ENCODE measurements around the gene DEDD. TPM values are rescaled to one million over a fixed set of nuclear protein-coding genes. Genes with fewer than 3 reads are reported as not detected.

DEDD gene
- total and polyA plus RNA-seq, 2 of the 13 experiments (the other 11 are each of a cell fraction or from before 2014, with no cell fraction given) = 12.6 to 27.8 TPM

- 0 out of 2 replicates have a peak, but pooled peaks have one; percentile 50 for TF ChIP-seq BCL3 (CRISPR knock-in tag; IDR thresholded peaks at IDR 0.05)
- TF ChIP-seq ZNF382 (CRISPR knock-in tag; IDR thresholded peaks at IDR 0.05; ENCODE audit: borderline replicate concordance) = no peak
- TF ChIP-seq FOSL1 (CRISPR knock-in tag; IDR thresholded peaks at IDR 0.05; ENCODE audit: borderline replicate concordance) = no peak
- TF ChIP-seq ZNF138 (CRISPR knock-in tag; IDR thresholded peaks at IDR 0.05; ENCODE audit: low read depth) = no peak
- TF ChIP-seq FOXK2 (IDR thresholded peaks at IDR 0.05) = no peak
- TF ChIP-seq NR2F2 (IDR thresholded peaks at IDR 0.05; ENCODE audit: borderline replicate concordance, low read depth) = 0 out of 2 replicates have a peak, but pooled peaks have one; percentile 31
- TF ChIP-seq ZFP90 (CRISPR knock-in tag; IDR thresholded peaks at IDR 0.05; ENCODE audit: borderline replicate concordance) = no peak
- TF ChIP-seq ZNF441 (CRISPR knock-in tag; IDR thresholded peaks at IDR 0.05; ENCODE audit: borderline replicate concordance) = no peak
- no peak for TF ChIP-seq BHLHE40 (IDR thresholded peaks at IDR 0.05; ENCODE audit: low read length)
- TF ChIP-seq DPF2 (CRISPR knock-in tag; IDR thresholded peaks at IDR 0.05; ENCODE audit: borderline replicate concordance, low read depth) = no peak
- TF ChIP-seq ZNF24 (IDR thresholded peaks at IDR 0.05) = no peak; the same call in 1 of the 2 replicates
- no peak for TF ChIP-seq FOXP4 (CRISPR knock-in tag; IDR thresholded peaks at IDR 0.05)
- TF ChIP-seq ATAD3A (CRISPR knock-in tag; IDR thresholded peaks at IDR 0.05) = no peak
- TF ChIP-seq ZNF780A (CRISPR knock-in tag; IDR thresholded peaks at IDR 0.05) = no peak
- TF ChIP-seq ZNF383 (CRISPR knock-in tag; IDR thresholded peaks at IDR 0.05; ENCODE audit: borderline replicate concordance) = no peak
- TF ChIP-seq NR3C1 (CRISPR knock-in tag; IDR thresholded peaks at IDR 0.05) = no peak
- no peak for TF ChIP-seq ZNF282 (IDR thresholded peaks at IDR 0.05; ENCODE audit: partially characterized antibody)
- TF ChIP-seq DMTF1 (CRISPR knock-in tag; IDR thresholded peaks at IDR 0.05) = peak; percentile 88; the same call in 1 of the 2 replicates
- TF ChIP-seq GMEB1 (CRISPR knock-in tag; IDR thresholded peaks at IDR 0.05; ENCODE audit: borderline replicate concordance) = peak; percentile 41; the same call in 1 of the 2 replicates
- TF ChIP-seq ZFX (CRISPR knock-in tag; IDR thresholded peaks at IDR 0.05; ENCODE audit: low read depth) = peak; percentile 91
- peak; percentile 55 for TF ChIP-seq JUN (CRISPR knock-in tag; IDR thresholded peaks at IDR 0.05)
- TF ChIP-seq PTBP1 (IDR thresholded peaks at IDR 0.05; ENCODE audit: low read depth, low read length, poor library complexity, severe bottlenecking) = no peak
- 0 out of 2 replicates have a peak, but pooled peaks have one; percentile 30 for TF ChIP-seq ZFYVE20 (CRISPR knock-in tag; IDR thresholded peaks at IDR 0.05; ENCODE audit: borderline replicate concordance, low read depth)
These were observed 44.9 kb upstream of the DEDD start, which contains the start of gene B4GALT3 (continued) for GRCh38 chr1:161177112-161177935.

Data from HepG2 (cell line).